HepG2 (cell line): ENCODE measurements around the gene PITHD1. TPM values are rescaled to one million over a fixed set of nuclear protein-coding genes. Genes with fewer than 3 reads are reported as not detected.

Source experiments
- CBX2 ChIP-seq, 2 experiments: fragments of 200-600 bp in 1 of 2; sonication (generic); formaldehyde crosslinking in 1 of 2; IDR thresholded peaks; 2 replicates each; pipeline versions ENCODE4 v1.7.0 to v1.8.1; 2018 to 2022; ENCODE audit warnings: low read depth in 2 of 2, low read length in 1 of 2, mild to moderate bottlenecking in 1 of 2, missing genetic modification reagents in 1 of 2
- CCDC6 ChIP-seq: sonication (generic); formaldehyde crosslinking; IDR thresholded peaks from 2 replicates; pipeline ENCODE4 v1.8.1; 2022; ENCODE audit warnings: mild to moderate bottlenecking, missing genetic modification reagents, moderate library complexity
- CEBPB ChIP-seq: IDR thresholded peaks from 2 replicates; pipeline ENCODE4 v1.6.1; 2011; ENCODE audit warnings: low read depth, low read length, improper control_type of control experiment, borderline replicate concordance
- HNF4A ChIP-seq: sonication (generic); formaldehyde crosslinking; IDR thresholded peaks from 2 replicates; pipeline ENCODE4 v1.4.0; 2020; ENCODE audit warnings: missing genetic modification reagents
- NCOR1 ChIP-seq: fragments of 200-600 bp; sonication (generic); IDR thresholded peaks from 2 replicates; pipeline ENCODE4 v1.7.0; 2017; ENCODE audit warnings: antibody characterized with exemption, low read length, borderline replicate concordance
- NFE2L2 ChIP-seq: fragments of 150-350 bp; IDR thresholded peaks from 2 replicates; pipeline ENCODE4 v1.6.1; 2014; ENCODE audit warnings: low read length
- PAX8 ChIP-seq: sonication (generic); formaldehyde crosslinking; IDR thresholded peaks from 2 replicates; pipeline ENCODE4 v1.8.0; 2022; ENCODE audit warnings: mild to moderate bottlenecking, missing genetic modification reagents, borderline replicate concordance
- SATB2 ChIP-seq: sonication (generic); formaldehyde crosslinking; IDR thresholded peaks from 2 replicates; pipeline ENCODE4 v1.5.0; 2020; ENCODE audit warnings: missing genetic modification reagents
- XRCC5 ChIP-seq: fragments of 200-400 bp; formaldehyde crosslinking; optimal IDR thresholded peaks from 2 replicates; pipeline ENCODE3; 2017; ENCODE audit warnings: mild to moderate bottlenecking, low read length
- ZNF230 ChIP-seq: sonication (generic); formaldehyde crosslinking; IDR thresholded peaks from 2 replicates; pipeline ENCODE4 v1.4.0; 2020; ENCODE audit warnings: mild to moderate bottlenecking, missing genetic modification reagents
- ZNF260 ChIP-seq: sonication (generic); formaldehyde crosslinking; IDR thresholded peaks from 2 replicates; pipeline ENCODE4 v1.4.0; 2020; ENCODE audit warnings: missing genetic modification reagents, low read depth, mild to moderate bottlenecking, borderline replicate concordance
- ZNF382 ChIP-seq: sonication (generic); formaldehyde crosslinking; IDR thresholded peaks from 2 replicates; pipeline ENCODE4 v1.5.0; 2020; ENCODE audit warnings: missing genetic modification reagents, mild to moderate bottlenecking, borderline replicate concordance
- ZNF674 ChIP-seq: sonication (generic); formaldehyde crosslinking; IDR thresholded peaks from 2 replicates; pipeline ENCODE4 v1.5.0; 2020; ENCODE audit warnings: low read depth, mild to moderate bottlenecking, missing genetic modification reagents
- ZNF678 ChIP-seq: sonication (generic); formaldehyde crosslinking; IDR thresholded peaks from 2 replicates; pipeline ENCODE4 v1.4.0; 2020; ENCODE audit warnings: mild to moderate bottlenecking, missing genetic modification reagents
- ZNF713 ChIP-seq: sonication (generic); formaldehyde crosslinking; IDR thresholded peaks from 2 replicates; pipeline ENCODE4 v1.4.0; 2020; ENCODE audit warnings: mild to moderate bottlenecking, missing genetic modification reagents
- ZNF761 ChIP-seq: sonication (generic); formaldehyde crosslinking; conservative IDR thresholded peaks from 2 replicates; pipeline ENCODE4 v1.4.0; 2020; ENCODE audit warnings: mild to moderate bottlenecking, missing genetic modification reagents
- ZNF841 ChIP-seq: sonication (generic); formaldehyde crosslinking; IDR thresholded peaks from 2 replicates; pipeline ENCODE4 v1.8.1; 2023; ENCODE audit warnings: missing genetic modification reagents, borderline replicate concordance
- polyA plus RNA-seq, 8 experiments: library from polyadenylated mRNA; depleted of rRNA in 3 of 8; stranded (reverse) in 7 of 8; unstranded in 1 of 8; fragments of >200 nt; fragmentation: Illumina TruSeq in 4 of 8; extraction: Trizol in 4 of 8; gene quantifications; 2 replicates each; pipeline versions ENCODE4 v1.2.1 to v1.2.3, GENCODE V29; 2011 to 2016; ENCODE audit warnings: low read depth in 4 of 8, missing spikeins in 1 of 8, mixed read lengths in 1 of 8; ENCODE audit not compliant: insufficient read depth in 1 of 8
- total RNA-seq, 5 experiments: library from RNA; depleted of rRNA; stranded (reverse); fragments of >200 nt; fragmentation: Illumina TruSeq; extraction: Trizol; gene quantifications; 2 replicates each; pipeline ENCODE4 v1.2.3, GENCODE V29; 2016; ENCODE audit warnings: low read depth in 1 of 5
- TF ChIP-seq, protein P1 (sequence below): sonication (generic); formaldehyde crosslinking; IDR thresholded peaks from 2 replicates; pipeline ENCODE4 v1.5.1; 2020; ENCODE audit warnings: missing genetic modification reagents, mild to moderate bottlenecking, borderline replicate concordance
- TF ChIP-seq, protein P2 (sequence below): sonication (generic); formaldehyde crosslinking; IDR thresholded peaks from 2 replicates; pipeline ENCODE4 v1.4.0; 2020; ENCODE audit warnings: missing genetic modification reagents, borderline replicate concordance
- TF ChIP-seq, protein P3 (sequence below): sonication (generic); formaldehyde crosslinking; IDR thresholded peaks from 2 replicates; pipeline ENCODE4 v1.8.1; 2022; ENCODE audit warnings: low read depth, mild to moderate bottlenecking, missing genetic modification reagents
- TF ChIP-seq, protein P4 (sequence below), 2 experiments: fragments of 450-650 bp in 1 of 2; sonication (generic) in 1 of 2; formaldehyde crosslinking; IDR thresholded peaks; 2 replicates each; pipeline versions ENCODE4 v1.5.0 to v1.8.0; 2020 to 2022; ENCODE audit warnings: mild to moderate bottlenecking in 1 of 2, missing genetic modification reagents in 1 of 2

The PITHD1 gene
- total and polyA plus RNA-seq, 2 of the 13 experiments (the other 11 are each of a cell fraction or from before 2014, with no cell fraction given), result 28.0 to 37.3 TPM

DNA sequence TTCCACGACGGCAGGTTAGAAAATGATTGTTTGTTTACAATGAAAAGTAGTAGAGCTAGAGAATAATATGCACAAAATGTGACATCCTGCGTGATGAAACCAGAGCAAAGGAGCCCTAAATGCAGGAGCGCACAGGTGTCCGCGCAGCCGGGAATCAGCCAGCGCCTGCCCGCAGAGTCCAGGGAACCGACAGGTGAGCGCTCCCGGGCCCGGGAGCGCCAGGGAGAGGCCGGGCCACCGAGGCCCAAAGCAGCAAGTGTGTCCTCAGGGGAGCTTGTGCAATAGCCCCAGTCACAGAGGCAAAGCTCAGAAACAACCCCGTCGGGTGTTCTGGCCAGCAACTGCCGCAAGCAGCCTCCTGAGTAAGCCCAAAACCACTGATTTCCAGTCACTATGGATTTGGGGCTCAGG, 23.1 kb downstream of the PITHD1 start (continued):
- no peak for TF ChIP-seq PAX8
- peak; percentile 87 for TF ChIP-seq CEBPB
- no peak for TF ChIP-seq XRCC5
- TF ChIP-seq NFE2L2, result no peak
- no peak for TF ChIP-seq ZNF841 (CRISPR knock-in tag)
- no peak for TF ChIP-seq SATB2 (CRISPR knock-in tag)
- no peak for TF ChIP-seq ZNF382
- TF ChIP-seq ZNF260 (CRISPR knock-in tag), result no peak
- 0 out of 2 replicates have a peak, but pooled peaks have one; percentile 10 for TF ChIP-seq ZNF678 (CRISPR knock-in tag)
- TF ChIP-seq ZNF713, result no peak
- TF ChIP-seq, protein P1, sequence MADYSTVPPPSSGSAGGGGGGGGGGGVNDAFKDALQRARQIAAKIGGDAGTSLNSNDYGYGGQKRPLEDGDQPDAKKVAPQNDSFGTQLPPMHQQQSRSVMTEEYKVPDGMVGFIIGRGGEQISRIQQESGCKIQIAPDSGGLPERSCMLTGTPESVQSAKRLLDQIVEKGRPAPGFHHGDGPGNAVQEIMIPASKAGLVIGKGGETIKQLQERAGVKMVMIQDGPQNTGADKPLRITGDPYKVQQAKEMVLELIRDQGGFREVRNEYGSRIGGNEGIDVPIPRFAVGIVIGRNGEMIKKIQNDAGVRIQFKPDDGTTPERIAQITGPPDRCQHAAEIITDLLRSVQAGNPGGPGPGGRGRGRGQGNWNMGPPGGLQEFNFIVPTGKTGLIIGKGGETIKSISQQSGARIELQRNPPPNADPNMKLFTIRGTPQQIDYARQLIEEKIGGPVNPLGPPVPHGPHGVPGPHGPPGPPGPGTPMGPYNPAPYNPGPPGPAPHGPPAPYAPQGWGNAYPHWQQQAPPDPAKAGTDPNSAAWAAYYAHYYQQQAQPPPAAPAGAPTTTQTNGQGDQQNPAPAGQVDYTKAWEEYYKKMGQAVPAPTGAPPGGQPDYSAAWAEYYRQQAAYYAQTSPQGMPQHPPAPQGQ (CRISPR knock-in tag), result no peak
- TF ChIP-seq CCDC6, result no peak
- 0 out of 2 replicates have a peak, but pooled peaks have one; percentile 12 for TF ChIP-seq ZNF230 (CRISPR knock-in tag)
- no peak for TF ChIP-seq ZNF761 (CRISPR knock-in tag)
- TF ChIP-seq, protein P2, sequence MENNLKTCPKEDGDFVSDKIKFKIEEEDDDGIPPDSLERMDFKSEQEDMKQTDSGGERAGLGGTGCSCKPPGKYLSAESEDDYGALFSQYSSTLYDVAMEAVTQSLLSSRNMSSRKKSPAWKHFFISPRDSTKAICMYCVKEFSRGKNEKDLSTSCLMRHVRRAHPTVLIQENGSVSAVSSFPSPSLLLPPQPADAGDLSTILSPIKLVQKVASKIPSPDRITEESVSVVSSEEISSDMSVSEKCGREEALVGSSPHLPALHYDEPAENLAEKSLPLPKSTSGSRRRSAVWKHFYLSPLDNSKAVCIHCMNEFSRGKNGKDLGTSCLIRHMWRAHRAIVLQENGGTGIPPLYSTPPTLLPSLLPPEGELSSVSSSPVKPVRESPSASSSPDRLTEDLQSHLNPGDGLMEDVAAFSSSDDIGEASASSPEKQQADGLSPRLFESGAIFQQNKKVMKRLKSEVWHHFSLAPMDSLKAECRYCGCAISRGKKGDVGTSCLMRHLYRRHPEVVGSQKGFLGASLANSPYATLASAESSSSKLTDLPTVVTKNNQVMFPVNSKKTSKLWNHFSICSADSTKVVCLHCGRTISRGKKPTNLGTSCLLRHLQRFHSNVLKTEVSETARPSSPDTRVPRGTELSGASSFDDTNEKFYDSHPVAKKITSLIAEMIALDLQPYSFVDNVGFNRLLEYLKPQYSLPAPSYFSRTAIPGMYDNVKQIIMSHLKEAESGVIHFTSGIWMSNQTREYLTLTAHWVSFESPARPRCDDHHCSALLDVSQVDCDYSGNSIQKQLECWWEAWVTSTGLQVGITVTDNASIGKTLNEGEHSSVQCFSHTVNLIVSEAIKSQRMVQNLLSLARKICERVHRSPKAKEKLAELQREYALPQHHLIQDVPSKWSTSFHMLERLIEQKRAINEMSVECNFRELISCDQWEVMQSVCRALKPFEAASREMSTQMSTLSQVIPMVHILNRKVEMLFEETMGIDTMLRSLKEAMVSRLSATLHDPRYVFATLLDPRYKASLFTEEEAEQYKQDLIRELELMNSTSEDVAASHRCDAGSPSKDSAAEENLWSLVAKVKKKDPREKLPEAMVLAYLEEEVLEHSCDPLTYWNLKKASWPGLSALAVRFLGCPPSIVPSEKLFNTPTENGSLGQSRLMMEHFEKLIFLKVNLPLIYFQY (CRISPR knock-in tag), result peak; percentile 70; the same call in 1 of the 2 replicates
- TF ChIP-seq NCOR1, result no peak
- TF ChIP-seq HNF4A (CRISPR knock-in tag), result no peak
- TF ChIP-seq, protein P3, sequence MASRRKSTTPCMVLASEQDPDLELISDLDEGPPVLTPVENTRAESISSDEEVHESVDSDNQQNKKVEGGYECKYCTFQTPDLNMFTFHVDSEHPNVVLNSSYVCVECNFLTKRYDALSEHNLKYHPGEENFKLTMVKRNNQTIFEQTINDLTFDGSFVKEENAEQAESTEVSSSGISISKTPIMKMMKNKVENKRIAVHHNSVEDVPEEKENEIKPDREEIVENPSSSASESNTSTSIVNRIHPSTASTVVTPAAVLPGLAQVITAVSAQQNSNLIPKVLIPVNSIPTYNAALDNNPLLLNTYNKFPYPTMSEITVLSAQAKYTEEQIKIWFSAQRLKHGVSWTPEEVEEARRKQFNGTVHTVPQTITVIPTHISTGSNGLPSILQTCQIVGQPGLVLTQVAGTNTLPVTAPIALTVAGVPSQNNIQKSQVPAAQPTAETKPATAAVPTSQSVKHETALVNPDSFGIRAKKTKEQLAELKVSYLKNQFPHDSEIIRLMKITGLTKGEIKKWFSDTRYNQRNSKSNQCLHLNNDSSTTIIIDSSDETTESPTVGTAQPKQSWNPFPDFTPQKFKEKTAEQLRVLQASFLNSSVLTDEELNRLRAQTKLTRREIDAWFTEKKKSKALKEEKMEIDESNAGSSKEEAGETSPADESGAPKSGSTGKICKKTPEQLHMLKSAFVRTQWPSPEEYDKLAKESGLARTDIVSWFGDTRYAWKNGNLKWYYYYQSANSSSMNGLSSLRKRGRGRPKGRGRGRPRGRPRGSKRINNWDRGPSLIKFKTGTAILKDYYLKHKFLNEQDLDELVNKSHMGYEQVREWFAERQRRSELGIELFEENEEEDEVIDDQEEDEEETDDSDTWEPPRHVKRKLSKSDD (CRISPR knock-in tag), result no peak
- TF ChIP-seq, protein P4, sequence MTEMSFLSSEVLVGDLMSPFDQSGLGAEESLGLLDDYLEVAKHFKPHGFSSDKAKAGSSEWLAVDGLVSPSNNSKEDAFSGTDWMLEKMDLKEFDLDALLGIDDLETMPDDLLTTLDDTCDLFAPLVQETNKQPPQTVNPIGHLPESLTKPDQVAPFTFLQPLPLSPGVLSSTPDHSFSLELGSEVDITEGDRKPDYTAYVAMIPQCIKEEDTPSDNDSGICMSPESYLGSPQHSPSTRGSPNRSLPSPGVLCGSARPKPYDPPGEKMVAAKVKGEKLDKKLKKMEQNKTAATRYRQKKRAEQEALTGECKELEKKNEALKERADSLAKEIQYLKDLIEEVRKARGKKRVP (CRISPR knock-in tag; IDR thresholded peaks at IDR 0.05), result no peak
- TF ChIP-seq CBX2 (IDR thresholded peaks at IDR 0.05; ENCODE audit: low read depth, low read length), result no peak
- no peak for TF ChIP-seq CBX2 (CRISPR knock-in tag; IDR thresholded peaks at IDR 0.05; ENCODE audit: low read depth)
- no peak for TF ChIP-seq ZNF674
